HPDE6-E6E7 (cell line): Measurements from ENCODE around the gene PKNOX1.
"Not testable (repeated sequence)": the region's sequence is repeated elsewhere in the genome, so short reads cannot be mapped to it uniquely, and the experiment has no call there.

ENCODE experiments used
- DNase-seq: peaks from one replicate; pipeline ENCODE4 v3.0.0; 2011; ENCODE audit warnings: missing footprints; ENCODE audit errors: extremely low spot score

Gene PKNOX1

GRCh38 chr21:43045876-43046821, 71.8 kb downstream of the PKNOX1 start:
- not testable (repeated sequence) for DNase-seq

GRCh38 chr21:43053112-43053511, 78.8 kb downstream of the PKNOX1 start:
- not testable (repeated sequence) for DNase-seq

- DNase-seq, result not testable (repeated sequence)
These were observed 88.7 kb downstream of the PKNOX1 start for GRCh38 chr21:43062955-43063664.

GRCh38 chr21:43064265-43064917, 90.0 kb downstream of the PKNOX1 start:
- DNase-seq, result not testable (repeated sequence)

GRCh38 chr21:43065991-43066390, 91.6 kb downstream of the PKNOX1 start:
- not testable (repeated sequence) for DNase-seq

- DNase-seq, result not testable (repeated sequence)
These were observed 92.3 kb downstream of the PKNOX1 start for GRCh38 chr21:43066690-43067089.

GRCh38 chr21:43068065-43068464, 93.7 kb downstream of the PKNOX1 start:
- not testable (repeated sequence) for DNase-seq

GRCh38 chr21:43069682-43070081, 95.3 kb downstream of the PKNOX1 start:
- not testable (repeated sequence) for DNase-seq

GRCh38 chr21:43072742-43073141, 98.4 kb downstream of the PKNOX1 start:
- not testable (repeated sequence) for DNase-seq

- not testable (repeated sequence) for DNase-seq
These were observed 100.2 kb downstream of the PKNOX1 start for GRCh38 chr21:43074401-43075169.

- DNase-seq, result not testable (repeated sequence)
These were observed 101.0 kb downstream of the PKNOX1 start, which contains the start of gene CBS for GRCh38 chr21:43075170-43076022. Gene CBS (minus strand): TSS chr21:43075835. CDS start chr21:43072193, 3,642 bp downstream.

- DNase-seq, result not testable (repeated sequence)
These were observed 101.8 kb downstream of the PKNOX1 start for GRCh38 chr21:43076023-43076637.

- DNase-seq, result not testable (repeated sequence)
These were observed 102.3 kb downstream of the PKNOX1 start for GRCh38 chr21:43076643-43077042.

GRCh38 chr21:43082587-43083300, 108.4 kb downstream of the PKNOX1 start:
- not testable (repeated sequence) for DNase-seq
